GM18870 (cell line): Measurements from ENCODE around the gene TSPAN9.

Experiments
- ATAC-seq: cut with Tn5 transposase; IDR thresholded peaks from one replicate; pipeline ENCODE4 v1.9.1; 2021; ENCODE audit warnings: moderate library complexity; ENCODE audit not compliant: unreplicated experiment

TSPAN9 gene

DNA sequence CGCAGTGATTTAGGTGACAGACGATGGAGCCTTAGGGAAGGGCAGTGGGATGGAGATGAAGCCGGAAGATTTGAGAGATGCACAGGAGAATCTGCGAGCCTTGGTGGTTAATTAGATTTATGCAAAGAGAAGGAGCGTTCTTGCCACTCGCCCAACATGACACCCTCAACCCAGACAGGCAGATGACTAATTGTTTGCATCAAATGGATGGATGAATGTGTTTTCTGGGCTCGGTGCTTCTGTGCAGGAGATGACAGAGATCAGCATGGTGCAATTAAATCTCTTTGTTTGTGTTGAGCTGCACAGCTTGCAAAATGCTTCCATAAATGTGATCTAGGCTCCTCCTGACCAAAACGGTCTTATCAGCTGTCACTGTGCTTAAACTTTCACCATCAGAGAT, 211.5 kb downstream of the TSPAN9 start:
- no peak for ATAC-seq

DNA sequence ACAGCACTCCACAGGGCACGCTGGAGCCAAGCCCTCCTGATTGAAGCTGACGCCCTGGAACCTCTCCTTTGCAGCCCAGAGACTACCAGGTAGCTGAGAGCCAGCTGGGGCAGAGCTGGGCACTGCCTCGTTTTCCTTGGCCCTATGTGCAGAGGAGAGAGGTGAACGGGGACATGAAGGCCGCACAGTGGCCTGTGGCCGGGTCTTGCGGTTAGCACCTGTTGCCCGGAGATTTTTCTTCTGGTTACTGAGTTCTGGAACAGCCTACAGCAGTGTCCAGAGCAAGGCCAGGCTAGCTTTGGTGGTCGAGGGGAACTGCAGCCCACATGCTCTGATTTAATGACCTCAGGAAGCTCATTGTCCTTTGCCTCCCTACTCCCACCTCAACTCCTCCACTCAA, 212.5 kb downstream of the TSPAN9 start:
- no peak for ATAC-seq

DNA sequence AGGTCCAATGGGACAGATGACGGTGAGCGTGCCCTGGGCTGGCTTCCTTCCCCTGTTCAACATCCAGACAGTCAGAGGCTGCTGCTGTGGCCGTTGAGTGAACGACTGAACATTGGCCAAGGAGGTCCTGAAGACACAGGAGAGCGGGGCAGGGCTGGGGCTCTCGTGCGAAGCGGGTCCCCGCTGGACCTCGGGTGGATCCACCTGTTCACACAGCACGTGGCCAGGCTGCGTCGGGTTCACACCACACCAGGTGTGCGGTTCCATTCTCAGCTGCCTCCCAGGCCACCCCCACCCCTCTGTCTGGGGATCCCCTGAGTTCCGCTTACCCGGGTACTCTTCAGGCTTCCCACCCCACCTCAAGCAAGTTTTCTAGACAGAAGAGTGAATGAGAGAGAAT, 214.8 kb downstream of the TSPAN9 start:
- ATAC-seq, result no peak

DNA sequence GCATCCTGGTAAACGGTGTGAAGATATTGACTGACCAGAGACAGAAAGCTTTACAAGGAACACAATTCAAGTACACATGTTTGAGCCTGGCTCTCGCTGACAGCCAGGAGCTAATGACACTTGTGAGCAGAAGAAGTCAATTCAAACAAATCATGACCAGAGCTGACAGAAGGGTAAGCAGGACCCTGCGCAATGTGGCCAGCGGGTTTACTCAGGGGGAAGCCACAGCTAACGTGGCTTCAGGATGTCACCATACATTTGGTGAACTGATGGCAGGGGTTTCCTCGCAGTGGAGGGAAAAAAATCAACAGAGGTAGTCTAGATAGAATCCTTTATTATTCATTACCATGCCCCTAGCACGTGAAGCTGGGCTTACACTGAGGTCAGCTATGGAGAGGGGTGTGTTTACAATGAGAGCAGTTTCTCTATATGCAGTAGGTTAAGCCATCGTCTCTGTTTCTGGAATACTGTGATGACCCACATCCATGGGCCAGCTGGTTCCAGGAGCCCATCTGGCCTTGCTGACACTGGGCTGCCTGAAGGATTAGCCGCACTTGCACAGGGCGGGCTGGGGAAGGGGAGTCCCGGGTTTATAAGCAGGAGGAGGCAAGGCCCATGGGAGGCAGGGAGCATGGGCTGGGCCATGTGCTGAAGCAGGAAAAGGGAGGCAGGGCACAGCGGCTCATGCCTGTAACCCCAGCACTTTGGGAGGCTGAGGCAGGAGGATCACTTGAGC, 215.7 kb downstream of the TSPAN9 start:
- ATAC-seq, result no peak

DNA sequence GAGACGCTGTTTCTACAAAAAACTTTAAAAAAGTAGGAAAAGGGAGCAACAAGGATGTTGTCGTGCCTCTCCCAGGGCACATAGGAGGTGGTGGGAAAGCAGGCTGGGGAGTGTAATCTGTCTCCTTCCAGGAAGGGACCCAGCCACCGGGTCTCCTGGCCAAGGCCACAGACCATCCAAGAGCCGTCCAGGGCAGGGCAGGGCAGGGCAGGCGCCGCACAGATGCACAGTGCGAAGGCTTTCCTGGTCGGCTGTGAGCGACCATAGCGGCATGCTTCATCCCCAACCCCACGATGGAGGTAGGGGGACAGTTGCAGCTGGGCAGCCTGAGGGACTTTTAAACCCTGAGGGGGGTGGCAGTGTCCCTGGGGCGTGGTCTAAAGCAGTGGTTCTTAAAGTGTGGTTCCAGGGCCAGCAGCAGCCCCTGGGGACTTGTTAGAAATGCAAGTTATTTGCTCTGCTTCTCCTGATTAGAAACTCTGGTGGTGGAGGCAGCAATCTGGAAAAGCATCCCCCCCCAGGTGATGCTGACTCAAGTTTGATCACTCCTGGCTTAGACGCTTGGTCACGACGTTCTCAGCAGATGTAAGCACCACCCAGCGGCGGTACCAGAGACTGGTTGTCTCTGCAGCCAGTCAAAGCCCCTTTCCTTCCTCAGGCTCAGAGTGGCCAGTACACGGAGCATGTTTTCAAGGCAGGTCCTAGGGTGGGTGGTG, 216.4 kb downstream of the TSPAN9 start:
- ATAC-seq, result no peak

DNA sequence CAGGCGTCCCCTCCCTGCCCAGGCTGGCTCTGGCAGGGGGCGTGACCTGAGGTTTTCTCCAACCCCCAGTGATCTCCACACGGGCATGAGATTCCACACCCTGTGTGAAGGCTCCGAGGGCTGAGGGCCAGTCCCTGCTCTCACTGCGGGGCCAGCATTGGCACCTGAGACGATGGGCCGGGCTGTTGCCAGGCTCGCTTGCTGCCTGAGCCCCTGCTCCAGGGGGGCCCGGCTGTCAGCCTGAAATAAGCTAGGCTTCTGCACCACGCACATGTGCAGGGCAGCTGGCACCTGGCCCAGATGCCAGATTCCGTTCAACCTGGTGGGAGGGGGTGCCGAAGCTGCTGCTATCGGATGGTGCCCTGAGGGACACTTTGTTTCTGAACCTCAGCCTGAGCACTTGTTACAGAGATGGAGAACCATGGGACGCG, 217.3 kb downstream of the TSPAN9 start:
- ATAC-seq, result no peak

DNA sequence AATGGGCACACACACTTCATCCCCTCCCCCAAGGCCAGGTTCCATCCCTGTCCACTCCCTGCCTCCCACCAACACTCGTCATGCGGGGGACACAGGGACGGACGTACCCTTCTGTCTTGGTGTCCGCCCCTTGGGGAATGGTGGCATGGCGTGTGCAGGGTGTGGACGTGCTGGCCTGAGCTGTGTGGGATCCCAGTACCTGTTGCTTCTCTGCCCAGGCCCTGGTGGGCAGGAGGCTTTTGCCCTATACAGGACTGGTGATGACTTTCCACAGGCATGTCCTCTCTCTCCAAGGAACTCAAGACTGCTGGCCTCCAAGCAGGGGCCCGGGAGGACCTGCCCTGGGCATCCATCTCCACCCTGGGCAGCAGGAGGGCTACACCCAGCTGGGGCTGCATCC, 218.0 kb downstream of the TSPAN9 start:
- ATAC-seq, result no peak

DNA sequence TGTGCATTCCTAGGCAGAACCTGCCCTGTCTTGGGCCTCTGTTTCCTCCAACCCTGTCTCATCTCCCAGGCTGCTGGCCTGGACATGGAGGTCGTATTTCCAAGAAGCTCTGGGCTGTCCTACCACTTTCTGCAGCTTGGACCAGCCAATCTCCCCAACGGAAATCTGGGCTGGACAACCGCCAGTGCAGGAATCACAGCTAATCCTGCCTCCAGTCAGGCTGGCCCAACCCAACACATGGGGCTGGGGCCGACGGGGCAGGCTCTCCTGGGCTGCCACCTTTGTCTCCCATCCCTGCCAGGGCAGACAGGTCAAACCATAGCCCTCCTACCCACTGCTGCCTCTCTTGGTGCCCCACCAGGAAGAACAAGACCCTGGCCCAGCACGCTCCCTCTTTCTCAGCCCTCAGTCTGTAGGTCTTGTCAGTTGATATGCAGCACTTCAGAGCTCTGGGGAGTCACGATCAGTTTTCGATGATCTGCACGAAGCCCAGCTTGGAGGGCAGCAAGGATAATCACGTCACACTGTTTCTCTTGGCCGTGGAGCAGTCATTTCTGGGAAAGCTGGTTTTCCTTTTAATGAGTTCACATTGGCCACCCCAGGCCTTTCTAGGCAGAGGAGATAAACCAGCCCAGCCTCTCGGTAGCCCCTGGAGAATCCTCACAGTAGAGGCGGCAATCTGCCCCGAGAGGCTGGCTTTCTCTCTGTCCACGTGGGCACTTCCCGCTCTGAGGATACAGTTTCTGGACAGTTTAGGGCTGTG, 218.6 kb downstream of the TSPAN9 start:
- no peak for ATAC-seq

DNA sequence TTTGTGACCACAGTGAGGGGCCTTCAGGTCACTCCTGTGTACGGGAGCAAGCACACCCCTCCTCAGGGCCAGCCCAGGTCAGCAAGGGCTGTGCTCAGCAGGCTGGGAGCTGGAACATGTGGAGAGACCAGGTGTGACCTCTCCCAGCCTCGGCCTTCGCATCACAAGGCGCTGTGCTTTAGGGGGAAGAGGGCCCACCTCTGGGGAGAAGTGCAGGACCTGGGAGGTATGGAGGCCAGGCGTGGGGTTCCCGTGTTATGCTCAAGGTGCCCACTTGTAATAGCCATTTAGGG, 219.2 kb downstream of the TSPAN9 start:
- ATAC-seq, result no peak

DNA sequence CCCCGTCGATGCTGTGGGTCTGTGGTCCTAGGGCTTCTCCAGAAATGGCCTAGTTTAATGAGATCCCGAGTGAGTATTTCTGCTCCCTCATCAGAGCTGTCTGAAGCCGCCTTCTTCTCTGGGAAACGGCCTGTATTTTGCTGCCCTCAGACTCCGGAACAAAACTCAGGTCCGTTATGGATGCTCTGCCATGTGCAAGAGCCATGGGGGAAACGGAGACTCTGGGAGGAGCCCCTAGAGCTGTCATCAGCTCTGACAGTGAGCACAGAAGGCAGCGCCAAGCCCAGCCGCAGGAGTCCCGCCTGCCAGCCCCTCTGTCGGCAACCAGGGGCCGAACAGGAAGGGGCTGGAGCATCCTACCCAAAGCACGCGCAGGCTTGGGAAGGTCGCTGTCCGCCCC, 221.4 kb downstream of the TSPAN9 start:
- ATAC-seq, result no peak

DNA sequence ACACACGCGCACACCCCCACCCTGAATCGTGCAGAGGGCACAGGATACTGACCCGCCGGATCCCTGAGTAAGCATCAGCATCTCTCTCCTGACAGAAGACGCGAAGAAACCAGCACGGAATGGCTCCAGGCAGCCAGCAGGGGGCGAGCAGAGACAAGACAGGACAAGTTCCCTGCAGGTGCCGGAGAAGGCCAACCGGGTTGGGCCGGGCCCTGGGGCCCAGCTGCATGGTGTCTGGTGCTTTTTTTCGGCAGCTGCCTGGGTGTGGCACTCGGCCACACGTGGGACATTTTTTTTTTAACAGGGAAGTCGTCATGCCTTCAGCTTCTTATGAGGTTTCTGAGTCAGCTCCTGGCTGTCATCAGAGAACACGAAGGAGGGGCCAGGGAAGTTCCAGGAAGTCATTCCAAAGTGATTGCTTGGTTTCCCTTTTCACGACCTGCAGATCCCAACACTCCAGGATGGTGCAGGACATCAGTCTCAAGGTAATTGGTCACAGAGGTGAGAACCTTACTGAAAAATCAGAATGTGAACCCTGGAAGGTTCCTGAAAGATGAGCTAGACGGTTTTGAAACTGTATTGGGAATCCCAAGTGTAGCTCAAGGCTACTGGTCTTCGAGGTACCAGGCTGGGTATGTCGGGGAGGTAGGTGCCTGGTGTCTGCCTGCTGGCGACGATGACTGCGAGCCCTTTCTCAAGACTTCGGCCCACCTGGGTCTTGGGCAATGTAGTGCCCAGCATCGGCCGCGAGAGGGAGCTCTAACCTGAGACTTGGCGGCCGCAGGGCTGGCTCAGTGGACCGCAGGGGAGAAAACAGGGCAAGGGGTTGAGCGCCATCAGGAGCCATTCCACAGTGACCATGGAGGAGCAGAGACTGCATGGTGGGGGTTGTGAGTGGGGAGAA, 223.0 kb downstream of the TSPAN9 start:
- ATAC-seq, result no peak

DNA sequence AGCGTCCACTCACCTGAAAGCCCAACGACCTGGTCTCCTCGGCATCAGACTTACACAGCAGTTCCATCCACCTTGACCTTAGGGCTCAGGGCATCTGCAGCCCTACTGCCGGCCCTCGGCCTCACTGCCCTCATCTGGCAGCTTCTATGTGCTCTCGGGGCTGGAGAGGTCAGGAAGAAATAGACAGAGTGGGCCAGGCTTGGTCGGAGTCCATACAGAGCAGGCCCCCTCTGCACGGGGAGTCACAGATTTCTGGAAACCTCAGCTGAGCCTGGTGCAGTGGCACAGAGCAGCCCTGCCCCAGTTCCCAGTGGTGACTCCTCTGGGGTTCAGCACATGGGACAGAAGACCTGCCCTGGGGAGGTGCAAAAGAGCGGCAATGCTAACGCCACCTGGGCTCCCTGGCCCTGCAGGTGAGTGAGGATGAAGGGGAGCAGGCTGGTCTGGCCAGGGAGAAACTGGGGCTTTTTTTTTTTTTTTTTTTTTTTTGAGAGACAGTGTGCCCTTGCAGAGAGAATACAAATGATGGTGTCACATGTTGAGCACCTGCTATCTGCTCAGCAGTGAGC, 223.7 kb downstream of the TSPAN9 start:
- ATAC-seq, result no peak

DNA sequence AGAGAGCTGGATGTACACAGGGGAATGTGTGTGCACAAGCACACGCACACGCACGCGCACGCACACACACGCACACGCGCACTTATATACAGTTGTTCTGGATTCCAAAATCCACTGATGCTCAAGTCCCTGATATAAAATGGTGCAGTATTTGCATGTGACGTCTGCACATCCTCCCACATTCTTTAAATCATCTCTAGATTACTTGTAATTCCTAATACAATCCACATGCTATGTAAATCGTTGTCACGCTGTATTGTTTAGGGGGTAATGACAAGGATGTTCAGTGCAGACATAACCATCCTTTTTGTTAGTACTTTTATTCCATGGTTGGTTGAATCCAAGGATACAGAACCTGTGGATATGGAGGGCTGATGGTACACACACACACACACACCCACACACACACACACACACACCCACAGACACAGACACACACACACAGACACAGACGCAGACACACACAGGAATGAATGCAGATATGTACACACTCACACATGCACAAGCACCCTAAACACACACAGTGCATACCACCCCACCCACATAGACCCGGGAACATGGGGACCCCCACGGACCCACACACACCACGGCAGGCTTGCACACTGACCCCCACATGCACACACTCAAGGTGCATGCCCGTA, 225.3 kb downstream of the TSPAN9 start:
- no peak for ATAC-seq

DNA sequence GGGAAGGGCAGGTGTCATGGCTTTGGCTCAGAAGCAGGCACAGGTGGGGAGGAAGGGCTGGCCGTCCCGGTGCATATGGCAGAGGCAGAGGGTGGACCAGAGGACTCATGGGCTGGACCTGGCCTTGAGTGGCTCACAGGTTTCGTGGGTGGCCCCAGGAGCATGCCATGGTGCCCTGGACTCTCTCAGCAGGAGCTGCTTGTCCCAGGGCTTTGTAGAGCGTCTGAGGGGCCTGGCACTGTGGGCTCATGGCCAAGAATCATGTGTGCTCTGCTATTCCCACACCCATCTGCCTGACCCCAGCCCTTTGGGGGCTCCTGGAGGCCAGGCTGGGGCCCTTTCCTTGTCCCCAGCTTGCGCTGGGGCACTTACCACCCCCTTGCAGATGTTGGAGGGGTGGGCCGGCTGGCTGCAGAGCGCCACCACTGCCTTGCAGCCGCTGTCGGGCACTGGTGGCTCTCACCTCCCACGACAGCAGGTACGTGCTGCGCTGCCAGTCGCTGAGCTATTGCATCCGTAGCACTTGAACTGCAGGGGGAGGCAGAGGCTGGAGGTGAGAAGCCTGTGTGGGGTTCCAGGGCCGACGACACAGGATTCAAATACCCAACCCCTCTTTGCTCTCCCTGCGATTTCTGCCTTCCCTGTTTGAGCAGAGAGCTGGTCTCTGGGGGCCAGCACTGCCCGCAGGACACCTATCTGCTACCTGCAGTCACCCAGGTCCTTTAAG, 226.4 kb downstream of the TSPAN9 start:
- no peak for ATAC-seq

DNA sequence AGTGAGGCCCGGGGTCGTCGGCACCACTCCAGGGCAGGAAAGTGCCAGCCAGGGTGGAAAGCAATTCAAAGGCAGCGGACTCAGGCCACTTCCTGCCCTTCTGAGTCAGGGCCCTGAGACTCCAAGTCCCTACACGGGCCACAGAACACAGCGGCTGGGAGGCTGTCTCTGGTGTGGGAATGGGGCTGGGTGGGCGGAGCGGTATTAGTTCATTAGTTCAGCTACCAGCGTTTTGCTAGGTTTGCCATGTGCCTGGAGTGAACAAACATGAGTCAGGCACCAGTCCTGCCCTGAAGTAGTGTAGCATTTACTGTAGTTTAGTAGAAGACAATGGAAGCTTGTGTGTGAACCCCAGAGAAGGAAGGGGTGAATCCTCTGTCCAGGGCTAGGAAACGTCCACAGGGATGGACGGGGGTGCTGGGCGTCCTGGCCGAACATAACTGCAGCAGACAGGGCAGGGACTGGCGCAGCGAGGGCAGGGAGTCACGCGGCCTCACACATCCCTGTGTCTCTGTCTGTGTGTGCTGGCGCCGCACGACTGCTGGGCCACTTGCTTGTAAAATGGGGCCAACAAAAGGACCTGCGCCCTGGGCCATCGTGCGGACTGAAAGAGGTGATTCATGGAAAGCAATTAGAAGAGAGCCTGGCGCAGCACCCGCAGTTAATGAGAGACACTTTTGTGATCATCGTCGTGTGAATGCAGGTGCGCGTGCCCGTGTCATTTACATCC, 227.4 kb downstream of the TSPAN9 start:
- ATAC-seq, result no peak

DNA sequence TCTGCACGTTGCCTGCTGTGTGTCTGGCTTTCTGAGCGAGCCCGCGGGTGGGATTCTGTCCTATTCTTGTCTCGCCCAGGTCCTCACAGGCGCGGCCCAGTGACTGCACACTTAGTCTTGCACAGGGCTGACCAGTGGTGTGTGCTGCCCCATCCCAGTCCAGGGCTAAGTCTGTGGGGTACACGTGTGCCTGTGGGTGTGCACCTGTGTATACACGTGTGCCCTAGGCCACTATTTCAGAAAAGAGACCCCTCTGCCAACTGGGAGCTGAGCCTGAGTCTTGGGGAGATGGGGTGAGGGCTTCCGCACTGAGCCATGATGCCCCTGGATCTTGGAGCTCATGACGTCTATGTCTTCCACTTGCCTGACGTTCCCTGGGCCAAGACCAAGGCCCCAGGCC, 228.3 kb downstream of the TSPAN9 start:
- ATAC-seq, result no peak

DNA sequence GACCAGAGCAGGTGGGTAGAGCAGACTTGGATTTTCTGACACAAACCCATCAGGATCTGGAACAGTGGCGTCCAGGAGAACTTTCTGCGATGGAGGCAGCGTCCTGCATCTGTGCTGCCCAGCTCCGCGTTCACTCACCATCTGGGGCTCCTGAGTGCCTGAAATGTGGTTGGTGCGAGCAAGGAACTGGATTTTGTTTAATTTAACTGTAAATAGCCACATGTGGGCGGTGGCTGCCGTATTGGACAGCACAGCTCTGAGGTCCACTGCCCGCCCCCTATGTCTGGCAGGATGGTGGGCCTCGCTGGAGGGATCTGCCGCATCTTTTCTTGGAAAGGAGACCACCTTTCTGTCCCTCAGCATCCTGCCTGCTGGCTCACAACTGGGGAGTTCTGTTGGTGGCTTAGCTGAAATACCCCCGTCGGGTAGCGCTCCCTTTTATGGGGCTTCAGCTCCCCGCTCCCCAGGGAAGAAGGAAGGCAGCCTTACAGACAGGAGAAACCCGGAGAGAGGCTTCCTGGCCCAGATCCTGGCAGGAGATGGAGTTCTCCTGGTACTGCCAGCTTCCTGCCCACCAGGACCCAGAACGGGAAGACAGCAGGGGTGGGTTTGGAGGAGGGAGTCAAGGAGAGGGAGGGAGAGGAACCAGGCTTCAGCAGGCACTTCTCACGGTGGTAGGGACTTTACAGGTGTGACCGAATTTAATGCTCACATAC, 228.9 kb downstream of the TSPAN9 start:
- ATAC-seq, result no peak

DNA sequence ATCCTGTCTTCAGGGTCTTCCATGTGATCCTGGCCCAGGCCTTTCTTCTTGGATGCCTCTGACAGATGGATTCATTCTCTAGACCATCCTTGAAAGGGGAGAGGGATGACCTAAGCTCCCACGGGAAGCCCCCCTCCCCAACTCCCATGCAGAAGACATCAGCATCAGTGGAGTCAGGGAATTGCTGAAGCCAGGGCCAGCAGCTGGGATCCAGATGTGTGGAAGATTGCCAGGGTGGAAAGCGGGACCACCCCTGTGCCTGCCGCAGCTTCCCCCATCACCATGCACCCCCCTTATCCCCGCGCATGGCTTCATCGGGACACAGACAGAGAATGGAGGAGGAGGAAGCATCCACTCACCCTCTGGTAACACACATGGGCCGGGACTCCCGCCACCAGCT, 230.2 kb downstream of the TSPAN9 start:
- ATAC-seq, result no peak
